ENCODE data around the gene FKRP.
A peak's percentile ranks its signal among the peaks of the same experiment; 100 is the strongest.
"Not testable (repeated sequence)": the region's sequence is repeated elsewhere in the genome, so short reads cannot be mapped to it uniquely, and the experiment has no call there.

Gene FKRP

DNA sequence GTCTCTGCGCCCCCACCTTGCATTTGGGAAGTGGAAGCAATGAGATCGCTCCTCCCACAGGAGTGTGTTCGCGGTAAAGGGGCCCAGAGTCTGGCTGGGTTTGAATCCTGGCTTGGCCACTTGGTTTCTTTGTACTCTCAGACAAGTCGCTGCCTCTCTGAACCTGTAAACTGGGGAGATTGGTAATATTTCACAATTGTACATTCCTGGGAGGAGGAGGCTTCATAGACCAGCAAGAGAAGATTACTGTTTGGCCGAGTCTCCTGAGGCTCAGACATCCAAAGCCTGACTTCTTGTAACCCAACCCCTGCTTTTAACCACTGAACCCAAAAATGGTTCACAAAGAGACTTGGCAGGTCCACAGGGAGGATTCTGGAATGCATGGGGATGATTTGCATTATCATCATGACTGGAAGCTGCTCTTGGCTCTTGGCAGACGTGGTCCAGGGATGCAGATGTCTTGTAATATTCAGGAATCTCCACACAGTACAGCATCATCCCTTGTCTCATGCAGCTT is 14.0 kb downstream of the FKRP start:
- DNase-seq: no peak

DNA sequence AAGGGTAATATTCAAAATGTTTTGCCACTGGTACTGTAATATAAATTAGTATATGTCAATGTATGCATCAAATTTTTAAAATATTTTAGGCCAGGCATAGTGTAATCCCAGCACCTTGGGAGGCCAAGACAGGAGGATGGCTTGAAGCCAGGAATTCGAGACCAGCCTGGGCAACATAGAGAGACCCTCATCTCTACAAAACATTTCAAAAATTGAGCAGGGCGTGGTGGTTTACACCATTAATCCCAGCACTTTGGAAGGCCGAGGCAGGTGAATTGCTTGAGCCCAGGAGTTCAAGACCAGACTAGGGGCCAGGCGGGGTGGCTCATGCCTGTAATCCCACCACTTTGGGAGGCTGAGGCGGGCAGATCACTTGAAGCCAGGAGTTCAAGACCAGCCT is 14.5 kb downstream of the FKRP start:
- DNase-seq: no peak

DNA sequence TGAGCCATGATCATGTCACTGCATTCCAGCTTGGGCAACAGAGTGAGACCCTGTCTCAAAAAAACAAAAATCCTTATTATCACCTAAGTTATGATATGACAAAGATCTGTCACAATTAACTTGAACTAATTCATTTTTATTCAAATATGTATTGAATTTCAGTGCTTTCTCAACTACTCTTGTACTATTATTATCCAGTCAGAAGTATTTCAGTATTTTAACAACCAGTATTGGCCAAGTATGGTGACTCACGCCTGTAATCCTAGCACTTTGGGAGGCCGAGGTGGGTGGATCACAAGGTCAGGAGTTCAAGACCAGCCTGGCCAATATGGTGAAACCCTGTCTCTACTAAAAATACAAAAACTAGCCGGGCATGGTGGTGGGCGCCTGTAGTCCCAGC is 15.0 kb downstream of the FKRP start:
- not testable (repeated sequence) for DNase-seq

DNA sequence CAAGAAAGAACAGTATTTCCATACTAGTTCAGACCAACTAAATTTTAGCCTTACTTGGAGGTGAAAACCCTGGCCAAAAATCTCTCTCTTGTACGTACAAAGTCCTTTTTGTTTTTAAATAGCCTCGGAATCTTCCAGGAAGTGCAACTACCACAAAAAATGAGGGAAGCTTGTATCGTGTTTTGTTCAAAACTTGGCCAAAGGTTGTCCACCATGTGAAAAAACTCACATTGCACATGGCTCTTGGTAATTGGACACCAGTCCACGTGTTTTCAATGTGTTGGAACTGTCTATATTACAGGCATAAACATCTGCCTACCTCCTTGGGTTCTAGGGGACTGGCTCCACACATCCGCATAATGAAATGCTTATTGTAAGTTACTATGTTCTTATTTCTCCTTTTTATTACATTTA is 15.6 kb downstream of the FKRP start:
- no peak for DNase-seq

DNA sequence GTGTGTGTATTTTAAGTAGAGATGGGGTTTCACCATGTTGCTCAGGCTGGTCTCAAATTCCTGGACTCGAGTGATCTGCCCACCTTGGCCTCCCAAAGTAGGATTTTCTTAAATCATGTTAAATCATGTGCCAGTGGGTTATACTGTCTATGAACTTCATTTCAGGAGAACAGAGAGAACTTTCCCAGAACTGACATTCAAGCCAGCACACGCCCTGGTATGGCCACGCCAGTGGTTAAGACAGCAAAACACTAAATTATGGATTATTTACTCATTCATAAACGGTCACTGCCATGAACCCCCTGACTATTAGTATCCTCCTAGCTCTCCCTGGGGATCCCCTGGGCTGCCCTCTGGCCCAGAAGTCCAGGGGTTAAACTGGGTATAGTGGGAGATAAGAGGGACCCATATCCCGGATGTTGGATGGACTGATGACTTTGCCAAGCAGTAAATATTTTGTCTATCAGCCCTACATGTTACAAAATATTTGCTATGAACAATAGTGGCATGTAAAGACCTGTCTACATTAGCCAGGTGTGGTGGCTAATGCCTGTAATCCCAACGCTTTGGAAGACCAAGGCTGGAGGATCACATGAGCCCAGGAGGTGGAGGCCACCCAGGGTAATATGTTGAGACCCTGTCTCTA is 16.5 kb downstream of the FKRP start:
- no peak for DNase-seq

DNA sequence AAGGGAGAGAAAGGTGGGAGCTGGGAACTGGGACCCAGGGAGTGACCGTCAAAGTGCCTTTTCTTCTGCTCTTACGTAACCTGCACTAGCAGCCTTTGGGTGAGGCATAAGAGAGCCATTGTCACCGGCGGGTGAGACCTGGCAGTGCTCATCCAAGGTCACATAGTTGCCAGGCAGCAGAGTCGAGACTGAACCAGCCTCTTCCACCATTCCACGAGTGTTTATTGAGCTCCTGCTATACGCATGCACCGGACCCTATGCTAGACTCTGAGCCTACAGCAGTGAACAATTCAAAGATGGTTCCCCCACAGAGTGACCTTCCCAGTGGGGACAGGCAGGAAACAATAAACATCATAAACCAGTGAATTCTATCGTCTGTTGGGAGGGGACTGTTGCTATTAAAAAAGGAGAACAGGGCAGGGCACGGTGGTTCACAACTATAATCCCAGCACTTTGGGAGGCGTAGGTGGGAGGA is 19.0 kb downstream of the FKRP start:
- DNase-seq: no peak

DNA sequence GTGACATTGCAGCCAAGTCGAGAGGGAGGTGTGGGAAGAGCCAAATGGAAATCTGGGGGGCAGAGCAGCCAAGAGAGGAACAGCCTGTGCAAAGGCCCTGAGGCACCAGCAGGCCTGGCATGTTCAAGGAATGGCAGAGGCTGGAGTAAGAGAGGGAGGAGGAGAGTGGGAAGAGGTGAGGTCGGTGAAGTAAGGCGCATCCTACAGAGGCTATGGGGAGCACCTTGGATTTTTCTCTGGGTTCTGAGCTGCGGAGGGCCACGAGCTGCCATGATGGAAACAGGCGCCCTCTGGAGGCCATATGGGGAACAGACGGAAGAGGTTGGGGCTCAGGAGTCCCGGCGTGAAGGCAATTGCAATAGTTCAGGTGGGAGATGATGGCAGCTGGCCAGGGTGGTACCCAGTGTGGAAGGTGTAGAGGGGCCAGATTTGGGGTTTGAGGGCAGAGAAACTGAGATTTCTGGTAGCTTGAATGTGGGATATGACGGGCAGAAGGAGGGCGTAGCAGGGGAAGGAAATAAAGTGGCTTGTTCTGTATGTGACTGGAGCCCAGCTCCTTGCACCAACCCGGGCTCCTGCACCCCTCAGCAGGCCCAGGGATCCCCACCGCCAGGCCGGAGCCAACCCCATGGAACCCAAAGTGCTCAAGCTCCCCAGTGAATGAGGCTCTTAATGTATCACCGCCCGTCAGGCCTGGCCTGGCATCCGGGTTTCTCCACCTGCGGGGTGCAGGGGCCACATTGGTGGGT is 20.9 kb downstream of the FKRP start:
- peak; percentile 63 for DNase-seq

DNA sequence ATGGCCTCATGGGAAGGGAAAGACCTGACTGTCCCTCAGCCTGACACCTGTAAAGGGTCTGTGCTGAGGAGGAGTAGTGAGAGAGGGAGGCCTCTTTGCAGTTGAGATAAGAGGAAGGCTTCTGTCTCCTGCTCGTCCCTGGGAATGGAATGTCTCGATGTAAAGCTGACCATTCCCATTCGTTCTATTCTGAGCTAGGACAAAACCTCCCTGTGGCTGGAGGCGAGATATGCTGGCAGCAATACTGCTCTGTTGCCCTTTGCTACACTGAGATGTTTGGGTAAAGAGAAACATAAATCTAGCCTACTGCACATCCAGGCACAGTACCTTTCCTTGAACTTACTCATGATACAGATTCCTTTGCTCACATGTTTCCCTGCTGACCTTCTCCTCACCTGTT is 22.9 kb downstream of the FKRP start:
- not testable (repeated sequence) for DNase-seq

DNA sequence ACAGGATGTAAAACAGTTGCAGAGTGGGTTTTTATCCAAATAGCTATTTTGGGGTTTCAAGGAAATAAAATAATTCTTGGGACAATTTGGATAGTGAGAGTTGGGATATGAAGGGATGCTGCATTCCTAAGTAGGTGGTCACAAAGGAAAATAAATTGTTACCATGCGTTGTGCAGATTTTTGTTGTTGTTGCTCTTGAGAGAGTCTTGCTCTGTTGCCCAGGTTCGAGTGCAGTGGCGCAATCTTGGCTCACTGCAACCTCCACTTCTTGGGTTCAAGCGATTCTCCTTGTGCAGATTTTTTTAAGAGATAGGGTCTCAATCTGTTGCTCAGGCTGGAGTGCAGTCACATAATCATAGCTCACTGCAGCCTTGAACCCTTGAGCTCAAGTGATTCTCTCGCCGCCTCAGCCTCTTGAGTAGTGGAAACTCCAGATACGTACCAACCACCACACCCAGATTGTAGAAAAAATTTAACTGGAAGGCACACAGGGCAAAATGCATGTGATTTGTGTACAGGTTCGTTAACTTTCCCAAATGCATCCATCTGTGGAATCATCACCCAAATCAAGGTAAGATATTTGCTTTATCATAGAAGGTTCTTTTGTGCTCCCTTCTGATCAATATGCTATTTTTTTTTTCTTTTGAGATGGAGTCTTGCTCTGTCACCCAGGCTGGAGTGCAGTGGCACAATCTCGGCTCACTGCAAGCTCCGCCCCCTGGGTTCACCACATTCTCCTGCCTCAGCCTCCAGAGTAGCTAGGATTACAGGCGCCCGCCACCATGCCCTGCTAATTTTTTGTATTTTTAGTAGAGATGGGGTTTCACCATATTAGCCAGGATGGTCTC is 26.5 kb downstream of the FKRP start:
- DNase-seq: no peak

DNA sequence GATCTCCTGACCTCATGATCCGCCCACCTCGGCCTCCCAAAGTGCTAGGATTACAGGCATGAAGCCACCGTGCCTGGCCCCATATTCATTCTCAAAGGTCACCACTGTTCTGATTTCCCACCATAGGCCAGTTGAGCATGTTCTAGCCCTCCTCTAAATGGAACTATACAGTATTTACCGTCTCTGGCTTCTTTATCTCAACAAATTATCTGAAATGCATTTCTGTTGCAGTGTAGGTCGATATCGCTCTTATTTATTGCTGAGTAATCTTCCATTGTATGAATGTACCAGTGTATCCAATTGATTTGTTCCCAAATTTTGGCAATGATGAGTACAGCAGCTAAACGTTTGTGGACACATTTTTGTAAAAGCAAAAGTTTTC is 27.2 kb downstream of the FKRP start:
- DNase-seq: no peak

DNA sequence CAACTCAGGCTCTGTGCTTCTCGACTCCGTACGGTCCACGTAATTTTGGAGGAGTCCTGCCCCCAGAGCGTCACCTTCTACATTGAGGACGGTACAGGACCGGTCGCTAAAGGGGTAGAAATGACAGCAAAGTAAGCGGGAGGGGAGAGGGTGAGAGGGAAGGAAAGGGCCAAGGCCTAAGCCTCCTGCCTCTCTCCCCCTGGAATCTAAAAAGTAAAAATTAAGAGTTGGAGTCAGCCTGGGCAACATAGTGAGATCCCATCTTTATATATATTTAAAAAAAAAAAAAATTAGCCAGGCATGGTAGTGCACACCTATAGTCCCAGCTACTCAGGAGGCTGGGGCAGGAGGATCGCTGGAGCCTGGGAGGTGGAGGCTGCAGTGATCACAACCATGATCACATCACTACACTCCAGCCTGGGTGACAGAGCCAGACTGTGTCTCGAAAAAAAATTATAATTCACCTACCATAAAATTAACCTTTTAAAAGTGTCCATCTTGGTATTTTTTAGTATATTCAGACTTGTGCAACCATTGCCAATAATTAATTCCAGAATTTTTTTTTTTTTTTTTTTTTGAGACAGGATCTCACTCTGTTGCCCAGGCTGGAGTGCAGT is 29.9 kb downstream of the FKRP start:
- no peak for DNase-seq

DNA sequence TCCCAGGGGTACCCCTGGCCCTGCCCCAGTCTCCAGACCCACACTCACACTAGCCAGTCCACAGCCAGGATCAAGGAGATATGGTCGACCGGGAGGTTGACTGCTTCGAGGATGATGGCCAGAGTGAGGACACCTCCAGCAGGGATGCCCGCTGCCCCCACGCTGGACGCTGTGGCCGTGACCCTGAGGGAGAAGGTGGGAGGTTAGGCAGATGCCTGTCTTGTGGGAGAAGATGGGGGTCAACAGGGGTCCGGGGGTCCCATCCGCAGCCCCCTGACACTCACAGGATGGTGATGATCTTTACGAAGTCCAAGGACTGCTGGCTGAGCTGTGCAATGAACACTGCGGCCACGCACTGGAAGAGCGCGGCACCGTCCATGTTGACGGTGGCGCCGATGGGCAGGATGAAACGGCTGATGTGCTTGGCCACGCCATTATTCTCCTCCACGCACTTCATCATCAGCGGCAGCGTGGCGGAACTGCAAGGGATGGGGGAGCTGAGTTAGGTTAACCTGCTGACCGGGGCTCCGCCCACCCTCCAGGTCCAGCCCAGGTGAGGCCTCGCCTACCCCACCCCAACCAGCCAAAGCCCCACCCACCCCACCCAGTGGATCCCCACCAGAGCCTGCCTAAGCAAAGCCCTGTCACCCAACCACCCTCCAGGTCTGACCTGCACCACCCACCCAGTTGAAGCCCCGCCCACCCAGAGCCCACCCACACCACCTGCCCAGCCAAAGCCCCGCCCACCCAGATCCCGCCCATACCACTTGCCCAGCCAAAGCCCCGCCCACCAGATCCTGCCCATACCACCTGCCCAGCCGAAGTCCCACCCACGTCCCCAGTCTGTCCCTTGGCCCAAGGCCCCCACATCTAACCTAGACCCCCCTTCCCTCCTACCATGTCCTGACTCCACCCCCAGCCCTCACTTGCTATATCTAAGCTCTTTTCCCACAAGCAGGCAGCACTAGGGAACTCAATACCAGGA is 31.4 kb downstream of the FKRP start:
- no peak for DNase-seq

DNA sequence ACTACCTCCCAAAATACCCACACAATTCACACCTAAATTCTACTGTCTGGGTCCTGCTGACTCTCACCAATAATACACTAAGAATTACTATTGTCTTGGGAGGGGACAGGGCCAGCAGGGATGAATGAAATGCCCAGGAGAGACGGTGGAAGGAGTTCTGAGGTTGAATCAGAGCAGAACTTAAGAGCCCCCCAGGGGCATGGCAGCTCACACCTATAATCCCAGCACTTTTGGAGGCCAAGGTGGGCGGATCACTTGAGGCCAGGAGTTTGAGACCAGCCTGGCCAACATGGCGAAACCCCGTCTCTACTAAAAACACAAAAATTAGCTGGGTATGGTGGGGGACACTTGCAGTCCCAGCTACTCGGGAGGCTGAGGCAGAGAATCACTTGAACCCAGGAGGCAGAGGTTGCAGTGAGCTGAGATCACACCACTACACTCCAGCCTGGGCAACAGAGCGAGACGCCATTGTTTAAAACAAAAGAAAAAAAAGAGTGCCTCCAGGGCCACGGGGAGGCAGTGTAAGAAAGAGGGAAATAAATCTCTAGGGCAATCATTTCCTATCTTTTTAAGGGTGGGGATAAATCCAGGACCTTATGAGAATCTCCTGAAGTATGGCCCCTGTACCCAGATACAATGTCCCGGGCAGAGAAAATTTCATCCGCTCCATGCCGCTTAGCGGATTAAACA is 32.2 kb downstream of the FKRP start:
- not testable (repeated sequence) for DNase-seq

DNA sequence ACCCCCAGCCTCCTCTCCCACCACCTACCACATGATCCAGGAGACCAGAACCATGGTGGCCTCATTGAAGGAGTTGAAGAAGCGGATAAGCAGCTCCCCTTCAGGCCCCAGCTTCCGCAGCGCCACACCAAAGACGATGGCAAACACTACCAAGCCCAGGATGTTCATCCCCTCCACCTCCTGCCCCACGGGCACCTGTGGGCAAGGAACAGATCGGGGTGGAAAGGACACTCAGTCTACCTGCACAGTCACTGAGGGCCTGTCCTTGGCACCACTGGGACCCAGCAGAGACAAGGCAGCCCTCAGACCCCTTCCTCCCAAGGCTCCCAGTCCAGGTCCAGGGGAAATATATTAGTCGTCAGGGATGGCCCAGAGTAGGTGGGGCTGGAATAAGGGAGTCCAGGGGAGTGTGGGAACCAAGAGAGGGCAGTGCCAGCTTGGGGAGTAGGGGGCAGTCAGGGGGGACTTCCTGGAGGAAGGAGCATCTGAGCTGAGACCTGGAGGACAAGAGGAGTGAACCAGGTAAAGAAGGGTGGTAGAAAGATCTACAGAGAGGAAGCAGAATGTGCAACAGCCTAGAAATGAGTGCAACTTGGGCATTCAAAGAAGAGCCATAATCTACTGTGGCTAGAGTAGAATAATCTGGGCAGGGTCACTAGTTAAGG is 36.6 kb downstream of the FKRP start:
- no peak for DNase-seq

DNA sequence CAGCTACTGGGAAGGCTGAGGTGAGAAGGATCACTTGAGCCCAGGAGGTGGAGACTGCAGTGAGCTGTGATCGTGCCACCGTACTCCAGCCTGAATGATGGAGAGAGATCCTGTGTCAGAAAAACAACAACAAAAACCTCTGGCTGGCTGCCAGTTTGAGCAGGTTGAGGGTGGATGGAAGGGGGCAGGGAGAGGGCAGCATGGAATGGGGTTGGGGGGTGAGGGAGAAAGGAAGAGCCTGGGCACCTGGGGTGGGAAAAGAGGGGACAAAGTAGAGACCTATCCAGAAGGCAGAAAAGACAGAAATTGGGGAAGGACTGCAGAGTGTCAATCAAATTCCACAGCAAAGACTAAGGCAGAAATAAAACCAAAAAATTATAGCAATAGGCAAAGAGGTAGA is 37.8 kb downstream of the FKRP start:
- no peak for DNase-seq

DNA sequence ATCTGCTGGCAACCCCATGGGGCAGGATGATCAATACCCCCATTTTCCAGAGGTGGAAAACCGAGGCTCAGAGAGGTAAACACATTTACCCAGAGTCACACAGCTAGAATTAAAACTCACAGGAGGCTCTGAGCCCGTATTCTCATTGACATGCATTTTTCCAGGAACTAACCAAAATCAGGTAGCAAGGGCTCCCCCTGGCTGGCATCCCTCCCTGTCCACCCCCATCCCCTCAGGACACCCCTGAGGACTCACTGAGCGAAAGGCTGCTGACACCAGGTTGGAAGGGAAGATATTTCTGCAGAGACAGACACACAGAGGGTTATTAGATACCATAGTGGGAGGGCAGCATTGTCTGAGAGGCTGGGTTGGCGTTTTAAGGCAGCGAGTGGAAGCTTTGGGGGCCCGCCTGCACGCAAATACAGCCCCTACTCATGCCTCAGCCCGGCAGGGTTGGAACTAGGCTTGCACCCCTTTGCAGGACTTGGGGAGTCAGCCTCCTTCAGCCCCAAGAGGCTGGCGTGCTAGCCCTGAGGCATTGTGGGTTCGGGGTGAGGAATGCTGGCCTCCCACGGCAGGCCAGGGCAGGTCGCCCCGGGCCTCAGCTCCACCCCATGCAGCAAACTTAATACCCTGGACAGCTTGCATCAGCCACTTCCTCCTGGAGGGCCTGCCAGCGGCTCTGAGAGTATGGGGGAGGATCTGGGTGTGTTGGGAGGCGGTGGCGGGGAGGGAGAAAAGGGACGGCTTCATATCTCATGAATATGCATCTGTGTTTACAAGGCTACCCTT is 38.6 kb downstream of the FKRP start:
- peak; percentile 66 for DNase-seq

DNA sequence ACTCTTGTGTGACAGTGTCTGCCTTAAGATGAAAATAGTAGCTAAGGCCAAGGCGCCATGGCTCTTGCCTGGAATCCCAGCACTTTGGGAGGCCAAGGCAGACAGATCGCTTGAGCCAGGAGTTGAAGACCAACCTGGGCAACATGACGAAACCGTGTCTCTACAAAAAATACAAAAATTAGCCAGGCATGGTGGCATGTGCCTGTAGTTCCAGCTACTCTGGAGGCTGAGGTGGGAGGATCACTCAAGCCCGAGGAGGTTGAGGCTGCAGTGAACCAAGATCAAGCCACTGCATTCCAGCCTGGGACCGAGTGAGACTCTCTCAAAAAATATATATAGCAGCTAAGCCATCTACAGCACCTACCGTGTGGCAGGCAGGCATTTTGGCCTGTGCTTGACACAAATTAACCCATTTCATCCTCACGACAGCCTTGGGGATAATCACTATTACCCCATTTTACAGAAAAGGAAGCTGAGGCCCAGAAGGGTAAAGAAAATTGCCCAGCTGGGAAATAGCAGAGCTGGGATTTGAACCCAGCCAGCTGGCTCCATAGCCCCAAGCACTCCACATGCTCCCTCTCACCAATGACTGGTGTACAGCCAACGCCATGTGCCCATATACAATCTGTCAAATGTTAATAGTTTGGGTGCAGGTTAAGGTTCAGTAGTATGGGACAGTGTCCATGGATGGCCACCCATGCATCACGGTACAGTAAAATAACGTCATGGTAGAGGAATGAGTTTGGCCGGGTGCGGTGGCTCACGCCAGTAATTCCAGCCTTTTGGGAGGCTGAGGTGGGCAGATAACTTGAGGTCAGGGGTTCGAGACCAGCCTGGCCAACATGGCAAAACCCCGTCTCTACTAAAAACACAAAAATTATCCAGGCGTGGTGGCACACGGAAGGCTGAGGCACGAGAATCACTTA is 39.5 kb downstream of the FKRP start:
- no peak for DNase-seq

DNA sequence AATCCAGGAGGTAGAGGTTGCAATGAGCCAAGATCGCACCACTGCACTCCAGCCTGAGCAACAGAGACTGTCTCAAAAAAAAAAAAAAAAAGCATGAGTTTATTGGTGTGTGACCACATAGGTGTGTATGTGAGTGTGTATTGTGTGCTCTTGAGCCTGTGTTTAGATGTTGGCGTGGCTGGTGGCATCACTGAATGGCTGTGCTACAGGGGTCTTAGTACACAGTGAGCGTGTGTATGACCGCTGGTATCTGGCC is 40.1 kb downstream of the FKRP start:
- DNase-seq: no peak

Data from stimulated activated CD4-positive, alpha-beta T cell treated with anti-CD3 and anti-CD28 coated beads, Interleukin-4, amount 100 ng/mL, for 1 hour (primary cell).